Cardiac fibroblast (primary cell): Measurements from ENCODE around the gene KRT6B.

Experiments used
- DNase-seq, 2 donors: peaks; one replicate each; pipeline versions ENCODE4 v3.0.0 to v3.0.0-alpha.2; 2010; ENCODE audit warnings: low read depth in 2 of 2
- H3K4me3 ChIP-seq, 2 donors: replicated peaks in 1 of 2; 1 replicate in 1 of 2; 2 replicates in 1 of 2; pipeline ENCODE4 v1.5.1; 2011; ENCODE audit warnings: low read depth in 2 of 2, low read length in 2 of 2, mild to moderate bottlenecking in 2 of 2, moderate library complexity in 1 of 2
- TF ChIP-seq, protein P1 (sequence below): IDR thresholded peaks from one replicate; pipeline ENCODE4 v1.5.1; 2011; ENCODE audit warnings: low read depth, mild to moderate bottlenecking, low read length, inconsistent platforms

Gene KRT6B

DNA sequence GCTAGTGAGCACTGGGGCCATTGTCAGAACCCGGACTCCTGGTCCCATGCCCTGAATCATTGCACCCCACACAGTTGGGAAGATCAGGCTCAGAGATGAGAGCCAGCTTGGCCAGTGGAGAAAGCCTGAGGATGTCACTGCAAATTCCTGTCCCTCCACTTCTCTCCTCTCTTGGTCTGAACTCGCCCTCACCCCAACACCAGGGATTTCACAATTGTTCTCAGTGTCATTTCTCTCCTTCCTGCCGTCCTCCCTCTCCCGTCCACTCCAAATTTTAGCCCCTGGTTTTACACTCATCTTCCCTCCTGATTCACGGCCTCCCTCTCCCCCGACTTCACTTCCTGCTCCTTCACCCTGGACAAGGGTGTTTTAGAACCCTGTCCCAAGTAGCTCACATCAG is 28.9 kb downstream of the KRT6B start:
- peak in 1 of 2 donors; percentile 39 for DNase-seq
- TF ChIP-seq, protein P1, sequence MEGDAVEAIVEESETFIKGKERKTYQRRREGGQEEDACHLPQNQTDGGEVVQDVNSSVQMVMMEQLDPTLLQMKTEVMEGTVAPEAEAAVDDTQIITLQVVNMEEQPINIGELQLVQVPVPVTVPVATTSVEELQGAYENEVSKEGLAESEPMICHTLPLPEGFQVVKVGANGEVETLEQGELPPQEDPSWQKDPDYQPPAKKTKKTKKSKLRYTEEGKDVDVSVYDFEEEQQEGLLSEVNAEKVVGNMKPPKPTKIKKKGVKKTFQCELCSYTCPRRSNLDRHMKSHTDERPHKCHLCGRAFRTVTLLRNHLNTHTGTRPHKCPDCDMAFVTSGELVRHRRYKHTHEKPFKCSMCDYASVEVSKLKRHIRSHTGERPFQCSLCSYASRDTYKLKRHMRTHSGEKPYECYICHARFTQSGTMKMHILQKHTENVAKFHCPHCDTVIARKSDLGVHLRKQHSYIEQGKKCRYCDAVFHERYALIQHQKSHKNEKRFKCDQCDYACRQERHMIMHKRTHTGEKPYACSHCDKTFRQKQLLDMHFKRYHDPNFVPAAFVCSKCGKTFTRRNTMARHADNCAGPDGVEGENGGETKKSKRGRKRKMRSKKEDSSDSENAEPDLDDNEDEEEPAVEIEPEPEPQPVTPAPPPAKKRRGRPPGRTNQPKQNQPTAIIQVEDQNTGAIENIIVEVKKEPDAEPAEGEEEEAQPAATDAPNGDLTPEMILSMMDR: no peak
- no peak overlapping the region for H3K4me3 ChIP-seq

DNA sequence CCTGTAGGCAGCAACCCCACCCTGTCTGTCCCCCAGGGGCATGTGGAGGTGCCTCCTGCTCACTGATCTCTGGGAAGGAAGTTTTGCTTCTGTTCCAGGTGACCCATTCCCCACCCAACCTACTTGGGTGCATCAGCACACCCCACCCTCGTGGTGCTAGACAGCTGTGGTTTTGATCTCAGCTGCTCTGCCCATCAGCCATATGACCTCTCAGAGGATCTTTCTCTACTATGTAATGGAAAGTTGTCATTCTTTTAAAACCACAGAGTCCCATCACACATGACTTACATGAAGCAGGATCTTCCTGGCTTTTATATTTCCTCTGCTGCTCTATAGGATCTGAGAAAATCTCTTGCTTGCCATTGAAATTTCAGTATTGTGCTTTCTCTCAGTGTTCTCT is 32.3 kb downstream of the KRT6B start:
- DNase-seq: no peak
- TF ChIP-seq, protein P1: no peak
- no peak overlapping the region for H3K4me3 ChIP-seq

DNA sequence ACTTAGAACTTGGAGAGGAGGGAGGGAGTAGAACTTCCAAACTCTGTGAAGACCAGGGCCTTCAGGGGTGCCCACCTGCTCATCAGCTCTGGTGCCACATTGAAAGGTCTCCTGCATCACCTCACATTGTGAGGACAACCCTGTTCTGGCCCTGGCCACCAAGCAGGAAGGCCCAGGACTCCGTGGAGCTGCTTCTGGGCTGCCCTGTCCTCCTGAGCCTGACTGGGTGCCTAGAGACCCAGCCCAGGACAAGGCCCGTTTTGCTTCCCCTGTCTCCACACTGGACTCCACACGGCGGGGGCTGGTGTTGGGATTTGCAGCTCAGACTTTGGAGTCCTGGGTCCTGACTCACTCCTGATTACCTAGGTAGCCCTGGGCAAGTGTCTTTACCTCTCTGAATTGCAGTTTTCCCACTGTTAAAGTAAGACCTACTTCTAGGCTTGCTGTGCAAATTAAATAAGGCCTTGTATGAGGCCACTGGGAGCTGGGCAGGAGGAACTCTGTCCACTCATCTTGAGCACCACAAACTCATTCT is 33.3 kb downstream of the KRT6B start:
- TF ChIP-seq, protein P1: no peak
- H3K4me3 ChIP-seq: no peak overlapping the region
- no peak for DNase-seq

DNA sequence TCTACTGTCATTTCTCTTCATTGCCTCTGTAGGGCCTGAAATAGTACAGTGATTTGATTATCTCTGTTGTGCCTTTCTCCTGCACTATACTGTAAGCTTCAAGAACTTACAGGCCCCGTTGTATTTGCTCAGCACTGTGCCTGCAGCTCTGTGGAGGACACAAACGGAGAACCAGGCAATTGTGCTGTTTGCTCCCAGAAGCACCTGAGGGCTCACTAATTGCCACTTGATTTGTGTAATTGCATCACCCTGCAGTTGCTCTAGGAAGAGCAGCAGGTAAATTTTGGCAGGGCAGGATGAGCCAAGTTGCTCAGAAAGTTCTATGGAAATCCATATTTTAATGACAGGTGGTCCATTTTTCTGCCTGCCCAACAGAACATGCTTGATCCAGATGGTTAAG is 34.2 kb downstream of the KRT6B start:
- no peak for DNase-seq
- no peak overlapping the region for H3K4me3 ChIP-seq
- TF ChIP-seq, protein P1: no peak

DNA sequence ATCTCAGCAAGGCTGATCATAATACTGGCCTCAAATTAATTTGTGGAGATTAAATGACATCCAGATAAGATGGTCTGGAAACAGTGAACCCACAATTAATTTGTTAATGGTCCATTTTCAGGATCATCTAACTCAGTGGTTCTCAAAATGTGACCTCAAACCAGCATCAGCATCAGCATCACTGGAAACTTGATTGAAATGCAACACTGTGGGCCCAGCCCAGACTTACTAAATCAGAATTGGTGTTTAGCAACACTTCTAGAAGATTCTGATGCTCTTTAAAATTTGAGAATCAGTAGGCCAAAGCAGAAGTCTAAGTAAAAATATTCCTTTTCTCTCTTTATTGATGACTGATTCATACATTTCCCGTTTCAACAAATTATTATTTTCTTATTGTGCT is 35.2 kb downstream of the KRT6B start:
- no peak for DNase-seq
- TF ChIP-seq, protein P1: no peak
- no peak overlapping the region for H3K4me3 ChIP-seq

DNA sequence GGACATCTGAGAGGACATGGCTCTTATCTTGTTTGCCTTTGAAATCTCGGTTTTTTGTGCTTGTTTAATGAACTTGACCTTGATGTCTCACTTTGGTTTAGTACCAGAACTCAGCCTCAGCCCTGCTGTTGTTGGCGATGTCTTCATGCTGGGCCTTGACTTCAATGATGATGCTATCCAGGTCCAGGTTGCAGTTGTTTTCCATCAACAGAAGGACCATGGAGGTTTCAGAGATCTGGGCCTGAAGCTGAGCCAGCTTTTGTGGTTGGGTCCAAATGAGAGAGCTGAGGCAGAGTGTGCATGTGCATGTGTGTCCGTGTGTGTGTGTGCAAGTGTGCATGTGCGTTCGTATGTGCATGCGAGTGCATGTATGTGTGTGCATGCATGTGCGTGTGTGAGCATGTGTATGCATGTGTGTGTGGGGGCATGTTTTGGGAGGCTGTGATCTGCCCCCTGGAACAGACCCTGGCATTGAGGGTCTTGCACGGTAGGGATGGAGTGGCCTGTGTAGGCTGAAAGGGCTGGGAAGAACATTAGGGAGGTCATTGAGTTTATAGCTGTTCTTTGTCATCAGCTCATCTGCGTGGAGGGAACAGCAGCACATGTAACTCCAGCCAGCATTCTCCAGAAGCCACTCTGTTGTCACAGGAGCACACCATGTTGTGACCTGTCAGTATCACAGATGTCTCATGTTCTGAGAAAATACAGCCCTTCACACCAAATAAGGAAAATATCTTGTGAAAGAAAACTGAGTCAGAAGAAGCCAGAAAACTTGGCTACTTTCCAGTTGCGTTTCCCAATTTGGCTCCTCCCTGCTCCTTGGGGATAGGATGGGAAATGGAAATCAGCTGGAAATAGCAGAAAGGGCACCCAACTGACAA is 35.8 kb downstream of the KRT6B start:
- peak; percentile 92 to 96 for DNase-seq
- no peak overlapping the region for H3K4me3 ChIP-seq
- TF ChIP-seq, protein P1: no peak
